Activated CD4-positive, alpha-beta T cell treated with anti-CD3 and anti-CD28 coated beads, Interleukin-2, Interleukin-4, amounts not matched to agents 100 ng/mL and 50 ng/mL, durations not matched to agents 16 hours and 8 hours (primary cell): Measurements from ENCODE around the gene OR2H1.

ENCODE experiments used
- DNase-seq: peaks from one replicate; pipeline ENCODE4 v3.0.0-alpha.2; 2020; ENCODE audit warnings: low spot score

OR2H1 gene

DNA sequence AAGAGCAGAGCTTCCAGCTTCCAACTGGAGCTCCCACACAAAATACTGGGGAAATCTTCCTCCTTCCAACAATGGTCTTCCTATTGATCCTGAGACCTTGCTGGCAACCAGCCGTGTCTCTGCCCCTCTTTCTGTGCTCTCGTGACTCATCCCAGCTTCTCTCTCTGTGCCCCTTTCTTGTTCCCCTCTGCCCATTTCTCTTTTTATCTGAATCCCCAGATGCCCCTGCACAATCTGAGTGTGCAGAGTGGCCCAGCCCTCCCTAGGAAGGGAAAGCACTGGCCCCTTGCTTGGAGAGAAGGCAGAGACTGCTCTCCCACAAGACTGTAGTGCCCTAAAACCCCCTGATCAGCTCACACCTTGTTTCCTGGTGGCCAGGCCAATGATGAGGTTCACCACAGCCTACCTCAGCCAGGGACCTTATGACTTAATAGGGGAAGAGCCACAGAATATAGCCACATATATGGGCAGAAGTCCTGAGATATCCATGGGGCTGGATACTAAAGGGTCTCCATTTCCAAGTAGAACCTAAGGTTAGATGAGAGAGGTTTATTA is 53.9 kb downstream of the OR2H1 start:
- DNase-seq = no peak
